Fibroblast of skin of right biceps (primary cell): ENCODE data around the gene TM6SF1.
"Not testable (repeated sequence)": the region's sequence is repeated elsewhere in the genome, so short reads cannot be mapped to it uniquely, and the experiment has no call there.

Experiments used
- DNase-seq: peaks from one replicate; pipeline ENCODE4 v3.0.0-alpha.2; 2013

Gene TM6SF1

DNA sequence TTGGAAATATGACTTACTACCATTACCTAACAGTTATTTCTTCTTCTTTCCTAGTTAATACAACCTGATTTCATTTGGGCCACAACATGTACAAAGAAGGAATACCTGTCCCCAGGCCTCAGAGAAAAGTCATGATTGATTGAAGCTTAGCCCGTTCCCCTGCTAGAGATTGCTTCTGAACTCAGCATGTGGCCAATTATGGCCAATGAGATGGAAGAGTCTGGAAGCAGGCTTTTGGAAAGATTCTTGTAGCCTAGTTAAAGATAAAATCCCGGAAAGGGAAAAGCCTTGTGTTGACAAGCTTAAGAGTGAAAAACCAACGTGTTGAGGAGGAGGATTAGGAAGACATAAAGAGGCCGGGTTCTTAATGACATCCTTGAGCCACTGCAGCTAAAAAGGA, 17.0 kb upstream of the TM6SF1 start:
- no peak for DNase-seq

DNA sequence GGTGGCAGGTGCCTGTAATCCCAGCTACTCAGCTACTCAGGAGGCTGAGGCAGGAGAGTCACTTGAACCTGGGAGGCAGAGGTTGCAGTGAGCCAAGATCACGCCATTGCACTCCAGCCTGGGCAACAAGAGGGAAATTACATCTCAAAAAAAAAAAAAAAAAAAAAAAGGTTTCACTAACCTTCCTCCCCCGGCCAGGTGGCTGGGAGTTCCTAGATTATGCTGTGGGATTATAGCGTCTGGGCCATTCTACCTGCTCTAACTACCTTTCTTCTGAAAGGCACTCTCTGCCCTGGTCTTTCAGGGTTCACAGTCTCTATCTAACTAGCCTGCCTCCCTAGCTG, 15.5 kb upstream of the TM6SF1 start:
- DNase-seq = not testable (repeated sequence)

DNA sequence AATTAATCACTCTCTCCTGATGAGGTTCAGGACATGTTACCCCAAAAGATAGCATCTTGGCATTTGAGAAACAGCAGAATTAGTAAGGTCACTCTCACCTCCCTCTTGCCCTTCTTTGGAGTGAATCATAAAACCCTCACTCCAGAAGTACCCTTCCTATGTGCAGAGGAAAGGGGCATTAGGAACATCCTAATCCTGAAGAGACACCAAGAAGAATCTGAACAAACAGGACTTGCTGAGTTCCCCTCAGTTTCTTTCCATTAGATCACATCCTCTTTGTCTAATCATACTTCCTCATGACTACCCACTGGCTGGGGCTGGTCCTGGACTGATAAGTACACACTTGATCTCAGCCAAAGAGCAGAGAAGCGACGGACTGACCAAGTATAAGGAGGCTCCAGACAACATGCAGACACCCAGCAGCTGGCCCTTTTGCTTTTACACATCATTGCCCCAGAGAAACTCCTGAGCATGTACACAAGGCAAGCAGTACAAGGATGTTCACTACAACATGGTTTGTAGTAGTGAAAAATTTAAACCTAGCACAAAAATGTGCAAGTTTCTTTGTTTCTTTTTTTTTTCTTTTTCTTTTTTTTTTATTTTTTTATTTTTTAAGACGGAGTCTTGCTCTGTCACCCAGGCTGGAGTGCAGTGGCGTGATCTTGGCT, 15.0 kb upstream of the TM6SF1 start:
- DNase-seq = no peak

DNA sequence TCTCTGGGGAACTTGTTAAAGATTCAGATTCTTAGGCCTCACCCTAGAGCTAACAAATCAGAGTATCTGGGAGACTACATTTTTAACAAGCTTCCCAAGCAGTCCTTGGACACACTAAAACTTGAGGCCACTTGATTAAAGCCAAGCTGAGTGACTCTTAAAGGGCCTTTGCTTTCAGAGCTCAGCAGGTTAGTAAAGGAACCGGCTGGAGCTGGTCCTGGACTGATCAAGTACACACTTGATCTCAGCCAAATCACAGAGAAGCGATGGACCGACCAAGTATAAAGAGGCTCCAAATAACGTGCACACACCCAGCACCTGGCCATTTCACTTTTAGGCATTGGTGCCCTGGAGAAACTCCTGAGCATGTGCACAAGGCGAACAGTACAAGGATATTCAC, 12.9 kb upstream of the TM6SF1 start:
- no peak for DNase-seq

DNA sequence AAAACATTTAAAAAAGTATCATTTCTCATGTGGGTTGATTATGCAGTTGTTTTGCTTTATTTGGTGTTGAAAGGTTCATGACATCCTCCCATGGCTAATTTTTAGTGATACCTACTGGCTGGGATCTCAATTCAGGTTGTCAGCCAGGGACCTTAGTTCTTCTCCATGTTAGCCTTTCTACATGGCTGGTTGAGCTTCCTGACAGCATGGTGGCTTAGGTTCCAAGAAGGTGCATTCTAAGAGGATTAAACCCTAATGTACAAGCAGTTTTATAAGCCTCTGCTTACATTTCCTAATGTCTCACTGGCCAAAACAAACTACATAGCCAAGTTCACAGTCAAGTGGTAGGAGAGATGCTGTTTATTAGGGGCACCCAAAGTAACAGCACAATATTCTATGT, 9.4 kb upstream of the TM6SF1 start:
- DNase-seq = no peak

DNA sequence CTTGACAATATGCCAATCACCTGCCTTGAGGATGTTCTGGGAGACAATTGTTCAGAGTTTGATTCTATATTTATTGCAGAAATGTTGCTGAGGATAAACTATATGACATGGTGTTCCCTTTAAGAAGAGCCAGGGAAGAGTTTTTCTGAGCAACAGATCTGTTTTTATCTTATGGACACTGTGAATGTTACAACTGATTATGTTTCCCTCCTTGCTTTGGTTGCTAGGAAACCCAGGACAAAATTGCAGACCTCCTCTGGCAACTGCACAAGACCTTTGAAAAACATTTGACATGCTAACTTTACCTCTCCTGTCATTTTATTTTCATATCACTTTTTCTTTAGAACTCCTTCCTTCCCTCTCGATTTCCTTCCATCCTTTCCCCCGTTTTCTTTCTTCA, 8.2 kb upstream of the TM6SF1 start:
- DNase-seq = no peak

DNA sequence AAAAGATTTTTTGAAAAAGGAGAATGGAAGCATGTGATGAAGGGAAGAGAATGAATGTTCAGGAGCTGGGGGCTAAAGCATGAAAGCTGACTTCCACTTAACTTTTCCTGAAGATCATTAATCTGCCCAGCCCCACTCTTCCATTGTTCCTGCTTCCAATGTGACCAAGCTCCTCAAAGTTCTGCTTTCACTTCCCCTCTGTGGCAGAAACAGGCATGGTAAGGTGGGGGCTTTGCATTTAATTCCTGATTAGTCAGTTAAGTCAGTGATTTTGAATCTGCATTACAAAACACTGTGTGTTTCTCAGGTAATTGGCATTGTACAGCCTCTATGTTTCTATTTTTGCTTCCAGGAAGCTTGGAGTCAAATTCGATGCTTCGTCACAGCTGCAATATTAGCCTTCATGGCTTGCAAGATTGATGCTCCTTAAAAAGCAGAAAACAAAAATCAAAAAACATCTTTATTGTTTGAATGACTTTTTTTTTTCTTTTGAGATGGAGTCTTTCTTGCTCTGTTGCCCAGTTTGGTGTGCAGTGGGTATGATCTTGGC, 7.3 kb upstream of the TM6SF1 start:
- no peak for DNase-seq

DNA sequence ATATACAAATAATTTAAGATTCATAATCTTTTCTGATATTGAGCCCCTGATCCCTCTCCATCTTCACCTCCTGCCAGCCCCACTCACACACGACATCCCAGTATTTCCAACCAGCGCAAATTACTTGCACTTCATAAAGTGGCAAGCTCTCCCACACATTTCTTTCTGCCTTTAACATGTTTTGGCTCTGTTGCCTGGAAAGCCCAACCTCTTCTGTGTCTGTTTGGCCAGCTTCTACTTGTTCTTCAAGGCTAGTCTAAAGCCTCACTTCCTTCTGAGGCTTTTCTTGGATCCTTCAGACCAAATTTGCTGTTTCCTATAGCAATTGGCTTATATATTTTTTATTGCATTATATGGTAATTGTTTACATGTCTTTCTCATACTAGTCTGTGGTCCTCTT, 5.1 kb upstream of the TM6SF1 start:
- no peak for DNase-seq

DNA sequence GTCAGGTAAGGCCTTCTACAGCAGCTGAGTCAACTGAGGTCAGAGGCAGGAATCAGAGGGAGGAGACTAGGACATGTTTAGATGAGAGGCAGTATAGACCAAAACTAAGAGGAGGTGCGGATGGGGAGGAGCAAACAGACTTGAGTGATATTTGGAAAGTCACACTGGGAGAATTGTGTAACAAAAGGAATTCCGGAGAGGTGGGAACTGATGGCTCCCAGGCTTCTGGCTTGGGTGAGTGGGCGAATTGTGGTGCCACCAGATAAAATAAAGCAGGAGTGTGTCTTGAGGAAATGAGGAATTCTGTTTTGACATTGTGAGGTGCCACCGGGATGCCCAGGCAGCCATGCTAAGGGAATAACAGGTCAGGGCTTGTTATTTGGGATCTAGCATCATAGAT, 3.3 kb upstream of the TM6SF1 start:
- no peak for DNase-seq

DNA sequence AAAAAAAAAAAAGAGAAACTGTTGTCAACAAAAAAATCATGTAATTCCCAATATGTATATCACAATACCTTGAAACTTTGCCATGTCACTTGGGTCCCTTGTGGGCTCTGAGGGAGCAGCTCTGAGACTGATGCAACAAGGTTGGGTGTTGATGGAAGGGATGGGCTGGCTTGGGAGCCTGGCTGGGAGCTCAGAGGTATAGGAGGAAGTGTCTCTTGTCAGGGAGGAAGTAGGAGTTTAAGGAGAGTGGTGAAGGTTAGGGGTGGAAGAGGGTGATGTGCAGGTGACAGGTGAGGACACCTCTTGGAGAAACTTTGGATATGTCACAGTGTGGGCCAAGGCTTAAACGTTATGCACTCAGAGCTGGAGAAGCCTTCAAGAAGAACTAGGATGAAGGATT, 2.0 kb upstream of the TM6SF1 start:
- DNase-seq = no peak

DNA sequence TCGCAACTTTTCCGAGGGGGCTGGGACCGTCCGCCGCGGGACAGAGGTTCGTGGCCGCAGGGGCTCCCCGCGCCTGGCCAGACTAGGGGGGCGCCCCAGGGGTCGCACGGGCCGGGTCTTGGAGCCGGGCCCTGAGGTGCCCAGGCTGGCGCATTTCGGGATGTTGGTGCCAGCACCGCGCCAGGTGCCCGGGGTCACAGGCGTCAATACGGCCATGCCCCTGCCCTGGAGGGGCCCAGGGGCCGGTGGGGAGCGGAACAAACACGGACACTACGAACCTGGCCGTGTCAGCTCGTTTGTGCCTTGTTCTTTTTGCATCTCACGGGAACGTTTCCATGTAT, 366 bp downstream of the TM6SF1 start:
- no peak for DNase-seq

DNA sequence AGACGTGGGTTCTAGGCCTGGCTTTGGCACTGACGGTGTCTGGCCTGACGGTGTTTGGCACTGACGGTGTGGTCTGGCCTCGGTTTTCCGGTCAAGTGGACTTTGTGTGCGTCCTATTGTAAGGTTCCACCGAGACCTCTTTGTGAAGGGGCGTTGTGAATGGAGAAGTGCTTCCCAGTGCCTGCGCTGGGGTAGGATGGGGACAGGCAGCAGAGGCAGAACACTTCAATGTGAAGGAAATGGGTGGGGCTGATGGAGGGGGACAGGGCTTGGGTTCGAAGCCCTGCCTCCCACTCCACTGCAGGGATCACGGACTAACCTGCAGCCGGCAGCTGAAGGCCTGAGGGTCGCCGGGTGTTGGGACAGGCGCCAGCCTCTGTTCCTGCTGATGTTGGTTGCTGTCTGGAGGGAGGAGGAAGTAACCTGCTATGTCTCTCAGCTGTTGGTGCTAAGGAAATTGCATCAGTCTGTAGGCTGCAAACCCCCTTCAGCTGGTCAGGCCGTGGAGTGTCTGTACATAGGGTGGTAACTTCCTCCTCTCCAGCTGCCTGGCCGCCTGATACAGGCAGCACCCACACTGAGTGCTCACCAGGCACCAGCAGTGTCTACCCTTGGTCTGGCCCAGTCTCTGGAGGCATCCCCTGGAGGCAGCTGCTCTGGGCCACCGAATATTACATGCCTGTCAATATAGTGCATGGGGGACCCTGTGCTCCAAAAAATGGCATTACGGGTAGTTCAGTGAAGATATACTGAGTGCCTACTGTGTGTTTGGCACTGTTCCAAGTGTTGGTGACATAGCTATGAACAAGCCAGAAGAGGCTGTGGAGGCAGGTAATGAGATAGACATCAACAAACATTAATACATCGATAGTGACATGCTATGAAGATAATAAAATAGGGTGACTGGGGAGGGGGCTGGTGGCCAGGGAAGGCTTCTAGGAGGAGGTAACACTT, 1.1 kb downstream of the TM6SF1 start:
- peak; percentile 29 for DNase-seq

DNA sequence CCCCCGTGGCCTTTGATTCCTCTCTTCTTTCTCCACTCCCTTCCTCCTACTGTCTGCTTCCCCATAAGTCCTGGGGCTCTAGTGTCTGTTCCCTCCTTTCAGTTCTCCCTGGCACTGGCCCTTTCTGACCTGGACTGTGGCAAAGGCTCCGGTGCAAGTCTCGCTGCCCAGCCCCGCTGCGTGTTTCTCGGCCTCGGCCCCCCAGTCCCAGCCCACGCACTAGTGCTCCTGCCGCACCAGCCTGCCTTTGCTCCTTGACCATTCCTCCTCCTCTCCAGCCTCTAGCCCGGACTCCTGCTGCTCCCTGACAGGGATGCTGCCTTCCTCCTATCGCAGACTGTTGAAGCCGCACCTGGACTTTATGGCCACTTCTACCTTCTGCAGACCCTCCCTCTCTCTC, 2.1 kb downstream of the TM6SF1 start:
- no peak for DNase-seq

DNA sequence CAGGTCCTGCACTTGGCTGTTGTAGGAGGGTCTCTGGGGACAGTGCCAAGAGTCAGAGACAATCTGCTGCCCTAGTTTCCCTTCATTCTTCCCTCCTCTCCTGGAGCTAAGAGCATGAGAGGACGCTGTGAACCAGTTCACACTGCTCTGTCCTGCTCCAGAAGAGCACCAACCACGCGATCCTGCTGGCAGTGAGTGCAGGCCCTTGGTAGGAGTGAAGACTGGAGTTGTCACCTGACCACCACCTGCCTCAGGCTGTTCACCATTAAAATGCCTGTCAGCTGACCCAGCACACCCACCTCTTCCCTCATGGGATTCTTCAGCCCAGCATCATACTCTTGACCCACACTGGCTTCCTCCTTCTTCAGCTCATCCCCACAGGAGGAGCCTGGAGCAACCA, 2.9 kb downstream of the TM6SF1 start:
- no peak for DNase-seq

DNA sequence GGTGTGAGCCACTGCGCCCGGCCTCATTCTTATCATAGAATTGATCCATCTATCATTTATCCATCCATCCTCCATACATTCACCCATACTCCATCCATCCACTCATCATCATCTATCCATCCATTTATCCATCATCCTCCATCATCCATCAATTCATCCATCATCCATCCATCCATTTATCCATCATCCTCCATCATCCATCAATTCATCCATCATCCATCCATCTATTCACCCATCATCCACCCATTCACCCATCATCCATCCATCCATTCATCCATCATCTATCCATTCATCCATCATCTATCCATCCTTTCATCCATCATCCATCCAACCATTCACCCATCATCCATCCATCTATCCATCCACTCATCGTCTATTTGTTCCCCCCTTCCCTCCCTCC, 3.7 kb downstream of the TM6SF1 start:
- DNase-seq = no peak

DNA sequence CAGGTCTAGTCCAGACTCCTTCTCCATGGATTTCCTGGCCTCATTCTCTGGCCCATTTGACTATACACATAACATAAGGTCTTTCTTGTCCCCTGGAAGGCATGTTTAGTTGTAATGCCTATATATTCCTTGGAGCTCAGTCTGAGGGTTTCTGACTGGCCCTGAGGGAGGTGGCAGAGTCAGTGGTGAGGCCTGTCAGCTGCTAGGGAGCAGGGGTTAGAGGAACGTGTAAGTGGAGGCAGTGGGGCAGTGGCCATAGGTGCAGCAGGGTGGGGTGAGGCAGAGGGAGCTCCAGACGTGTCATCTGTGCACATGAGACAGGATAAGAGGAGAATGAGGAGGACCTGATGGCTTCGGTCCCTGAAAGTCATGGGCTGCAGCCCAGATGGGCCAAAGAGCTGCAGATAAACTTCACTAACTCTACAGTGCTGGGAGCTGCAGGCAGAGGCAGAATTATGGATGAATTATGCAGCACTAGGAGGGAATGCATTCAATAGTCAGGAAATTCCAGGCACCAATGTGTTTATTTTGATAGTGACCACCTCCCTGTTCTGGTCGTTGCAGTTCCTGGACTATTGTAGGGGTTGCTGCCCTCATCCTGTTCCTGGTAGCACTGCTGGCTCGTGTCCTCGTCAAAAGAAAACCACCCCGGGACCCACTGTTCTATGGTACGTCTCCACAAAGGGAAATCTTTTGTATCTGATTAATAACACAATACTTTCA, 4.9 kb downstream of the TM6SF1 start:
- DNase-seq = peak; percentile 70

DNA sequence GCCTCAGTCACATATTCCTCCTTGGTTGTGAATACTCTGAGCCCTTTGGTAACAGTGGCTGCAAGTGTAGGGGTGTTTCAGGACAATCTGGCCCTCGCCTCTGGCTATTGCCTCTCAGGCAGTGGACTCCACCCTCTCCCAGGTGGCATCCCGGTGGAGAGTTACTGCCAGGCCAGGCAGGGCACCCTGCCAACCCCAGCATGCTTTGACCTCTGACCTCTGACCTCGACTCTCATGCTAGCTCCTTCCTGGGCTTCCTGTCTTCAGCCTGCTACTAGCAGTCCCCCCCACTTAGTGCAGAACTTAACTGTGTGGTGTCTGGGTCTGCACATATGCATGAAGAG, 5.5 kb downstream of the TM6SF1 start:
- no peak for DNase-seq

DNA sequence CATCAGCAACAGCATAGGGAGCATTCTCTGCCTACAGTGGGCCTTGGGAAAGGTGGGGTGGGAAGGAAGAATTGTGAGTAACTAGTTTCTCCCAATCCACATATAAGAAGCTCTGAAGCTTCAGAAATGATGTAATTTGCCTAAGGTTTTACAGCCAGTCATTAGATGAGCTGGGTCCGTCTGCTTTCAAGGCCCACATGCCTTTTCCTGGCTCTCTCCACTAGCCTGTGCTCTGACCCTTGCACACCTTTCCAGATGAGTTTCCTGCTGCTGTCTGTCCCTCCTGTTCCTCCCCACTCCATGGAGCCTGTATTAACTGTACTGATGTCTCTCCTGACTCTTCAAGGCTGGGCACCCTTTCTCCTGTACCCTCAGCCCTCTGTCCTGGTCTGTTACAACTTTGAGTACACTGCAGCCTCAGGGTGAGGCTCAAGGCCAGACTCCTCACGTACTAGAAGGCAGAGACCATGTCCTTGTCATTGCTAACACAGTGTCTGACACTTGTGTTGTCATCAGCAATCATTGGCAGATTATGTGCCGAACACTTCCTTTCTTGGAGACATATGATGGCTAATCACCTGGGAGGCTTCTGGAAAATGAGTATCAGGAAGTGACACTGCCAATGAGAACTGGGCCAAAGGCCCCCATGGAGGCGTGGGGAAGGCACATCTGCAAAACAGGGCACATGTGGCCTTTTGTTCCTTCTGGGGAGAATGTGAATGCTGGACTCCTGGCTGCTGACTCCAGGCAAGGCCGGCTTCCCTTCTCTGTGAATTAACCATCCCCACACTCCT, 6.6 kb downstream of the TM6SF1 start:
- DNase-seq = no peak

DNA sequence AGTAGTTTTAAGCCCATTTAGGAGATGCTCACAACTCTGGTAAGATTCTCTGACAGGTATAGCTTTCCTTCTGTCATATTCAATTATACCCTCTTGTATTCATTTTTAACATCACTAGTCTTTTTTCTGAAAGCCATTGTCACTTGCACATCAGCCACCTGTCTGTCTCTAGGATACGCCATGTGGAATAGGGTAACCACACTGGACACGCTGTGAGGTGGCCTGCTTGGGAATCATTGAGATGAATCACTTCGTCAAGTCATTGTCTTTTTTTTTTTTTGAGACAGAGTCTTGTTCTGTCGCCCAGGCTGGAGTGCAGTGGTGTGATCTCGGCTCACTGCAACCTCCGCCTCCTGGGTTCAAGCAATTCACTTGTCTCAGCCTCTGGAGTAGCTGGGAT, 7.4 kb downstream of the TM6SF1 start:
- no peak for DNase-seq

DNA sequence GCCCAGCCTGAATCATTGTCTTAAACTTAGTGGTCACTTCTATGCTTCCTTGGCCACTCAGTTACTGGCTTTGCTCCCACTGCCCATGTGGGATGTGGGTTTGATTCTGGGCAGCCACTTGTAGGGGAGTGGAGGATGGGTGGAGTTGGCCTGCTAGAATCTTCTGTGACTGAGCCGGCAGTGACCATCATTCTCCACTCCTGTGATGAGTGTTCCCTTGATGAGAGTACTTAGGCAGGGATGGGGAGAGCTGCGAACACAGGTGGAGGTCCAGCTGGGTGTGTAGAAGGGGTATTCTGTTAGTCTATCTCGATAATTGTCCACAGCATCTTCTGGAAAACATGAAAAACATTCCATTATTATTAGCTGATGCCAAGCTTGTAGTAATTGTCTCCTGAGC, 8.0 kb downstream of the TM6SF1 start:
- DNase-seq = no peak

DNA sequence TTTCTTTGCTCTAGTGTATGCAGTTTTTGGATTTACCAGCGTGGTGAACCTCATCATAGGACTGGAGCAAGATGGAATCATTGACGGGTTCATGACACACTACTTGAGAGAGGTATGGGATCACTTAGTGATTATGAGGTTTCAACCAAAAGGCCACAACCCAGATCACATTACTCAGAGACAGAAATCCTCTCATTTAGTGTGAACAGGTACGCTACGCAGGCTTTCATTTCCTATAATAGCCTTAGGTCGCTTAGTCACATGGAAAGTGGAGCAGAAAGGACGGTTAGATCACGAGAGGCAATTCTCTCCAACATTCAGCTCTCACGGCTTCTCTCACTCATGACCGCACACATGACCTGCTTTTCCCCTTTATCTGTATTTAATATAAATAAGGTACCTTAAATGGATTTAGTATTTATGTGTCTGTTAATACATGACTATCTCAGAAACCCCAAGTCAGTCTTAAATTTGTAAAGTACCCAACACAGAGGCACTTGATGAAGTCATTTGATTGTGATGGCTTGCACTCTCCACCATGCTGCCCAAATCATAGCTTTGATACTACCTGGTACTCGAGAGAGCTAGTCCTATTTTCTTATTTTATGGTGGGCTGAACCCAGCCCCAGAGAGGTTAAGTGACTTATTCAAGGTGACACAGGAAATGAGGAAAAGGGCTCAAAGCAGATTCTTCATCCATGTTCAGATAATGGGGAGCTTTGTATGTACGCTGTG, 8.6 kb downstream of the TM6SF1 start:
- DNase-seq = no peak

DNA sequence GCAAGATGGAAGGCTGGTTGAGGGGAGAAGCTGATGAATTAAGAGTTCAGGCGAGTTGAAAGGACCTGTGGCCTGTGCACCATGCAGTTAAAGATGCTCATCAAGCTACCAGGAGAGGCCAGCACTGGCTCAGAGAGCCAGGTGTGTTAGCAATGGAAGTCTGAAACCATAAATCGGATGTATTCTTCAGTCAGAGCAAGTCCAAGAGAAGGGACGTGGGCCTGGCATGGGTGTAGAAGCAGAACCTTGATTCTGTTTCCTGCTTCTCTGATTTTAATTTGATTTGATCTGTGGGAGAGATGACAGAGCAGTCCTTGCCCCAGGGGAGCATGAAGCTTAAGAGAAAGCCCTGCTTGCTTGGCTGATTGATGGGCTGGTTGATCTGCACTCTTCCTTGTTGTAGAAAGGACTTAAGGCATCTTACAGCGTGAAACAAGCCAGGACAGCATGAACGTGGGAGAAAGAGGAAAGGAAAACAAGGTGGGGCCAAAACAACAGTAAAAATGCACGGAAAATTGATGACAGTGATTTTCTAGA, 10.9 kb downstream of the TM6SF1 start:
- DNase-seq = no peak
